ENCODE results near the gene C11orf54. TPM values are rescaled to one million over a fixed set of nuclear protein-coding genes. Genes with fewer than 3 reads are reported as not detected.
"Not testable (repeated sequence)": the region's sequence is repeated elsewhere in the genome, so short reads cannot be mapped to it uniquely, and the experiment has no call there.

Gene C11orf54
- total RNA-seq, 1 donor from 2014 or later = 61.6 TPM

DNA sequence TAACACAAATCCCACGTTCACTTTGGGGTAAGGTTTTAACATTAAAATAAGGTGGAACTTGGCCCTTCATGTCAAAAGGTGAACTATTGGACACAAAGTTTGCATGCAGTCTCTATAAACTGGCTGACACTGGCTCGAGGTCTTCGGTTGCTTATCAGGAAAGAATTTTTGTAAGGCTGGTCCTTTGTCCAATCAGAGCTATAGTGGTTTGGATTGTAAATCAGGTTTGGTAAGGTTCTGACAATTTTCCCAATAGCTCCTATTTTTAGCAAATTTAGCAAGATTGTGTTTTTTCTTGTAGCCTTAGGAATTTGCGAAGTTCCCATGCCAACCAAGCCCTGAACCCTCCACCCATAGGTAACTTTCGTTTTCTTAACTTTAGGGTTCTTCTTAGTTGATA is 25.0 kb downstream of the C11orf54 start:
- no peak for DNase-seq (ENCODE audit: low read depth)

GRCh38 chr11:93767018-93767417 is 25.5 kb downstream of the C11orf54 start:
- DNase-seq (ENCODE audit: low read depth) = no peak

DNA sequence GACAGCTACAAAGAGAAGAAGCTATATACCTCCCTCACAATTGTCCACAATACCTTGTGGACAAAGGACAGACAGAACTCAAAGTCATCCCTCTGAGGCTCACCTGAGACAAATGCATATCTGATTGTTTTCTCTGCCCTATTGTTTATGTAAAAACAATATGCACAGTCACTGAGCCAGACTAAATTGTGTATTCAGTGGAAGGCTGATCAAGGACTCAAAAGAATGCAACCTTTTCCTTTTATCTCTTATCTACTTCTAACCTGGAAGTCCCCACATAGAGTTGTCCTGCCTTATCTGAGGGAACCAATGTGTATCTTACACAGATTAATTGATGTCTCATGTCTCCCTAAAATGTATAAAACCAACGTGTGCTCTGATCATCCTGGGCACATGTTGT is 28.7 kb downstream of the C11orf54 start:
- DNase-seq (ENCODE audit: low read depth) = no peak

DNA sequence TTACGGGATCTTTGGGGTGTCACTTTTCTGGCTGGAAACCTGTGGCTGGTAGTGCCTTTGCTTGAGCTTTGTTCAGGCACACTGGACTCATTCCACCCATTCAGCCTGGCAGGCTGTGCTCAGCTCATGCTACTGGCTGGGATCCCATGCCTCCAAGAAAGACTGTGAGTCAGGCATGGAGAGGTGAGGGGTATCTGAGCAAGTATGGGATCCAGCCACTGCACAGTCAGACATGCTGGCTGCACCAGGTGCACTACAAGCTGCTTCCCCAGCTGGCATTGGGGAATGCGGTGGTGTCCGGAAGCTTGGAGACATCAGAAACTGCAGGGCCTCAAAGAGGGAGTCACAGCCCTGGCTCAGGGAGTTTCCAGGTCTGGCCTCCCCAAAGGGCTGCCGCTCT is 30.7 kb downstream of the C11orf54 start:
- no peak for DNase-seq (ENCODE audit: low read depth)

- no peak for DNase-seq (ENCODE audit: low read depth)
Measured at GRCh38 chr11:93773045-93773477, 31.6 kb downstream of the C11orf54 start.

DNA sequence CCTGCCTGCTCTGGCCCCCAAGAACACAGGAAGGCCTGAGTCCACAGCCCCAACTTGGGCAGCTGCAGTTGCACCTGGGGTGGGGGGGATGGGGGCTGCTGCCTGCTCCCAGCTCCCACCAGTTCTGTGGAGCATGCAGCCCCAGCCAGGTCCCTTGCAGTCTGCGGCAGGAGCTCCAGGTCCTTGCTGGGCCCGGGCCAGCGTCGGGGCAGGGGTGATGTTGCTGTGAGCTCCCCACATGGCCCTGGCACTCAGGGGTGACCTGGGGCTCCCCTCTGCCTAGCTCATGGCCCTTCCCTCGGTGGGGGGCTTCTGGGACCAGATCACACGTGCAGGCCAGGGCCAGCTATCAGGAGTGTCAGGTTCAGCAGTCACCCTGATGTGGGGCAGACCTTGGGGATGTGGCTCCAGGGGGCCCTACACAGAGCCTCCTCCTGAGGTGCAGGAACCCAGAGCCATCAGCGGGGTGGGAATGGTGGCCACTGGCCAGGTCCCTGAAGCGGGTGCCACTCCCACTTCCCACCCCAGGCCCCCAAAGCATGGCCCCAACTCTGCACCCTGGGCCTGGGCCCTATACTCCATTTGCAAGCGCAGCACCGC is 32.2 kb downstream of the C11orf54 start:
- DNase-seq (ENCODE audit: low read depth) = no peak

DNA sequence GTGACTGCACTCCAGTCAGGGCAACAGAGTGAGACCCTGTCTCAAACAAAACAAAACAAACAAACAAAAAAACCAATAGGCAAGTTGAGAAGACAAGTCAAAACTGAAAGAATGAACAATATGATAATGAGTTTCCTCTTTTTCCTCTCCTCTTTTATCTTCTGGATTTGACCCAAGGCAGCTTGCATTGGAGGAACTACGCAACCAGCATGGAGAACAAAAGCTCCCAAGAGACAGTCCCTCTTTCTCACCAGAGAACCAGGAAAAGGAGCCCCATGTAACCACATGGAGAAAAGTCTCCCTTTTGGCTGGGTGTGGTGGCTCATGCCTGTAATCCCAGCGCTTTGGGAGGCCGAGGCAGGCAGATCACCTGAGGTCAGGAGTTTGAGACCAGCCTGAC is 33.1 kb downstream of the C11orf54 start:
- DNase-seq (ENCODE audit: low read depth) = not testable (repeated sequence)

DNA sequence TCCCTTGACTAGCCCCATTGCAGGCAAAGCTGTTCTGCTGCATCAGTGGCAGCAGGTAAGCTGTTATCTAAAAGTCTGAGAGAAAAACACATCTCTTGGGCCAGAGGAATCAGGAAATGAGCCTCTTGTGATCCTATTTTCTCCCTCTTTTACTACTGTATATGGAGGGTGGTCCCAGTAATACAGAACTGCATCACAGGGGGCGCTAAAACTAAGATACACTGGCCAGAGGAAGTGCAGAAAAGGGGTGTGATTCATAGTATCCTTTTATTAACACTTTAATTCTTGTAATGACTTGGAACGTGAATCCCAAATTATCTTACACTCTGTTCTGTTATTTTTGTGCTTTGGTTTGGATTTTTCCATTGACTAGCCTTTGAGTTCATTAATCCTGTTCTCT is 33.8 kb downstream of the C11orf54 start:
- DNase-seq (ENCODE audit: low read depth) = no peak

- DNase-seq (ENCODE audit: low read depth) = no peak
Measured at GRCh38 chr11:93783362-93783761, 41.9 kb downstream of the C11orf54 start.

DNA sequence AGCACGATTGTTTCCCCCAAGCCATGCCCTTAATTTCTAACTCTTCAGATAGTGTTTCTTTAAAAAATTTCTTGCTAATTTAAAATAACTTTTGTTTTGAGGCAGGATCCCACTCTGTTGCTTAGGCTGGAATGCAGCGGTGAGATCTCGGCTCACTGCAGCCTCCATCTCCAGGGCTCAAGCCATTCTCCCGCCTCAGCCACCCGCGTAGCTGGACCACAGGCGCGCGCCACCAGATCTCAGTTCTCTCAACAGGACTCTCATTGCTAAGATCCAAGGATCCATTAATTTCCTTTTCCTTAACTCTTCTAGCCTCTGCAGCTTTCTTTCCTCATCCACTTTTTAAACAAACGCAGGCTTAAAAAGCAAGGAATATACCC is 42.3 kb downstream of the C11orf54 start:
- peak; percentile 2 for DNase-seq (ENCODE audit: low read depth)

DNA sequence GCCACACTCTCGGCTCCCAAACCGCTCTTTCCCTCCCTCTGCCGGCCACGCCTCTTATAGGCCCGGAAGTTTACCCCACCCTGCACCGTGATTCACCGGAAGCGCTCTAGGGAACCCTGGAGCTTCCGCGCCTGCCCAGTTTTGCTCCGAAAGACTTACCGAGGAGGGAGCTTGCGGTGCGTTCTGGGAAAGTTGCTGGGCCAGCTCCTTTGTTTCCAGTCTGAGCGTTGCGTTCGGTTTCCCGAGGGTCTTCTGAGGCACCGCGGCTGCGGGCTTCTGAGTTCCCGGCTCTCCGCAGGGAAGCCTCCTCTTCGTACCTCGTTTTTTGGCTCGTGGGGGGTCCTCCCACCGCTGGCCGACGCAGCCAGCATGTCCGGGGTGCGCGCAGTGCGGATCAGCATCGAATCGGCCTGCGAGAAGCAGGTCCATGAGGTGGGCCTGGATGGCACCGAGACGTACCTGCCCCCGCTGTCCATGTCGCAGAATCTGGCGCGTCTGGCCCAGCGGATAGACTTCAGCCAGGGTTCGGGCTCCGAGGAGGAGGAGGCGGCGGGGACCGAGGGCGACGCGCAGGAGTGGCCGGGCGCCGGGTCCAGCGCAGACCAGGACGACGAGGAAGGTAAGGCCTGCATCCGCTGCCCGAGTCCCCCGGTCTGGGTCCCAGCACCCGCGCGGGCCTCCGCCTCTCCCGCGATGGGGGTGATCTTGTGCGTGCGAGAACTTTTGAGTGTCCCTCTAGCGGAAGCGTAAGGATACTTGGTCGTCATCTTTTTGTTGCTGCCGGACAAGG is 42.9 kb downstream of the C11orf54 start, which contains the start of gene MED17:
MED17 (plus strand) TSS at position 138 of the 790 bp plus-strand sequence; CDS start at position 370, 232 bp downstream.
- peak; percentile 88 for DNase-seq (ENCODE audit: low read depth)

- DNase-seq (ENCODE audit: low read depth) = peak; percentile 6
Measured at GRCh38 chr11:93784935-93785360, 43.5 kb downstream of the C11orf54 start.

GRCh38 chr11:93791493-93791892 is 50.0 kb downstream of the C11orf54 start:
- no peak for DNase-seq (ENCODE audit: low read depth)

- DNase-seq (ENCODE audit: low read depth) = no peak
Measured at GRCh38 chr11:93796441-93797231, 55.2 kb downstream of the C11orf54 start.

GRCh38 chr11:93801366-93801765 is 59.9 kb downstream of the C11orf54 start:
- DNase-seq (ENCODE audit: low read depth) = no peak

DNA sequence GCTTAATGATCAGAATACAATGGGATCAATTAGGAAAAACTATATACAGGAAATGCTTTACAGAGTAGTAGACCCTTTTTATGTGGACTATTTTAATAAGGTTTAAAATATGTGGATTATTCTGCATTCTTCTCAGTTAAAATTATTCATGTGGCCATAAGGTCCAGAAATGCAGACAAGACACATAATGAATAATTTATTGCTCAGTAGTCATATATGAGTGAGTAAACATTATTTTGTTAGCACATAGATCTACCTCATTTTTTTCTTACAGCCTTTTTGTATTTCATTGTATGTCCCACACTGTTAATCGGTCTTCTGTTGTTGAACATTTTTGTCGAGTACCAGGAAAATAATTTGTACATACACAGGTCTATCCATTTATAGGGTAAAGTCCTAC is 63.4 kb downstream of the C11orf54 start:
- no peak for DNase-seq (ENCODE audit: low read depth)

- DNase-seq (ENCODE audit: low read depth) = no peak
Measured at GRCh38 chr11:93807980-93808379, 66.5 kb downstream of the C11orf54 start.

DNA sequence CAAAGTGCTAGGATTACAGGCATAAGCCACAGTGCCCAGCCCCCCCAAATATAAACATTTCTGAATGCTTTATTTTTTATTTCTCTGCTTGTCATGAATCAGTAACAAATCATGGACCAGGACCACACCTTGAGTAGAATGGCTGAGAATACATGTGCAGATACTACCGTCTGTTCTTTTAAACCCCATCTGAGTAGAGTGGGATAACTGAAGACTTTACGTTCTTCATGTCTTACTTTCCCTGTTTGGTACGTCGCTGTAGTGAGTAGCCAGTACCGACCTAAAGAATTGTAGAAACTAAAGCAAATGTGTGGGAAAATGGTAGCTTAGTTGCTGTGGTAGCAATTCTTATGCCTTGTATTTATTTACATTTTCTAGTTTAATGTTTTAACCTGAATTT is 72.5 kb downstream of the C11orf54 start:
- no peak for DNase-seq (ENCODE audit: low read depth)

Data from renal cortical epithelial cell (primary cell).